ENCODE data around the gene CMPK2. TPM values are rescaled to one million over a fixed set of nuclear protein-coding genes. Genes with fewer than 3 reads are reported as not detected.

The CMPK2 gene
- total and polyA plus RNA-seq, 4 donors, result 2.9 to 41.7 (median 4.2) TPM

- 39% methylated on average over 4 of the region's 4 CpGs for WGBS
- H3K27me3 ChIP-seq (ENCODE audit: control insufficient read depth in 4 of 4, insufficient read depth in 4 of 4, low read length in 3 of 4), result no peaks in the 10 kb centered on the region
- H3K4me3 ChIP-seq (ENCODE audit: low read depth in 1 of 3, low read length in 3 of 3), result no peak overlapping the region
- no peaks in the 10 kb centered on the region for H3K36me3 ChIP-seq (ENCODE audit: control insufficient read depth in 4 of 4, insufficient read depth in 3 of 4, low read depth in 1 of 4, low read length in 3 of 4)
- H3K27ac ChIP-seq (ENCODE audit: low read depth in 1 of 2, low read length in 2 of 2), result no peak overlapping the region
- peak; percentile 69 for DNase-seq (ENCODE audit: low spot score)
- H3K9ac ChIP-seq (ENCODE audit: low read depth in 1 of 2, low read length in 2 of 2), result no peak overlapping the region
- H3K9me3 ChIP-seq (ENCODE audit: control insufficient read depth in 4 of 4, low read length in 3 of 4), result peaks cover 0 to 6% (median under 1%) of the 10 kb centered on the region in 4 donors
- peak; percentile 55 for TF ChIP-seq CTCF (IDR thresholded peaks at IDR 0.05; ENCODE audit: low read depth, low read length, missing input control)
- TF ChIP-seq NR2F2 (IDR thresholded peaks at IDR 0.05), result no peak
- no peak for TF ChIP-seq ATF3 (IDR thresholded peaks at IDR 0.05)
- no peak for TF ChIP-seq YY1 (IDR thresholded peaks at IDR 0.05)
- no peak for TF ChIP-seq HNF4G (IDR thresholded peaks at IDR 0.05)
- TF ChIP-seq JUND (IDR thresholded peaks at IDR 0.05), result no peak
- no peak for TF ChIP-seq FOXA1 (IDR thresholded peaks at IDR 0.05)
- TF ChIP-seq RAD21 (IDR thresholded peaks at IDR 0.05), result peak; percentile 68 to 84
- TF ChIP-seq FOXA2 (IDR thresholded peaks at IDR 0.05), result no peak
- no peak for TF ChIP-seq RXRA (IDR thresholded peaks at IDR 0.05)
- TF ChIP-seq EGR1 (IDR thresholded peaks at IDR 0.05; ENCODE audit: low read depth in 2 of 2), result no peak
- H3K4me1 ChIP-seq (ENCODE audit: control insufficient read depth in 4 of 4, insufficient read depth in 4 of 4, low read length in 3 of 4), result no peaks in the 10 kb centered on the region
These were observed 39.4 kb downstream of the CMPK2 start for GRCh38 chr2:6826081-6826913.

GRCh38 chr2:6824962-6825361 is 40.7 kb downstream of the CMPK2 start:
- no peaks in the 10 kb centered on the region for H3K27me3 ChIP-seq (ENCODE audit: control insufficient read depth in 4 of 4, insufficient read depth in 4 of 4, low read length in 3 of 4)
- DNase-seq (ENCODE audit: low spot score), result no peak
- no peaks in the 10 kb centered on the region for H3K9me3 ChIP-seq (ENCODE audit: control insufficient read depth in 4 of 4, low read length in 3 of 4)
- WGBS, result 53% methylated on average over 3 of the region's 3 CpGs
- no peak for TF ChIP-seq RAD21 (IDR thresholded peaks at IDR 0.05)
- no peak for TF ChIP-seq ATF3 (IDR thresholded peaks at IDR 0.05)
- TF ChIP-seq HNF4G (IDR thresholded peaks at IDR 0.05), result no peak
- no peak for TF ChIP-seq SP1 (IDR thresholded peaks at IDR 0.05)
- no peak for TF ChIP-seq NR2F2 (IDR thresholded peaks at IDR 0.05)
- TF ChIP-seq GABPA (IDR thresholded peaks at IDR 0.05 in 1 of 2, conservative IDR thresholded peaks at IDR 0.05 in 1 of 2), result no peak
- TF ChIP-seq TAF1 (conservative IDR thresholded peaks at IDR 0.05), result no peak
- no peak for TF ChIP-seq ZBTB33 (IDR thresholded peaks at IDR 0.05)
- TF ChIP-seq JUND (IDR thresholded peaks at IDR 0.05), result no peak
- TF ChIP-seq HNF4A (conservative IDR thresholded peaks at IDR 0.05), result no peak
- no peak for TF ChIP-seq FOXA1 (IDR thresholded peaks at IDR 0.05)
- no peak for TF ChIP-seq MAX (IDR thresholded peaks at IDR 0.05)
- no peak overlapping the region for H3K4me3 ChIP-seq (ENCODE audit: low read depth in 1 of 3, low read length in 3 of 3)
- no peaks in the 10 kb centered on the region for H3K4me1 ChIP-seq (ENCODE audit: control insufficient read depth in 4 of 4, insufficient read depth in 4 of 4, low read length in 3 of 4)
- H3K9ac ChIP-seq (ENCODE audit: low read depth in 1 of 2, low read length in 2 of 2), result no peak overlapping the region
- no peak overlapping the region for H3K27ac ChIP-seq (ENCODE audit: low read depth in 1 of 2, low read length in 2 of 2)
- H3K36me3 ChIP-seq (ENCODE audit: control insufficient read depth in 4 of 4, insufficient read depth in 3 of 4, low read depth in 1 of 4, low read length in 3 of 4), result no peaks in the 10 kb centered on the region

Measured in liver (tissue), 9 donors.